Measurements from ENCODE around the gene SLC43A3. TPM values are rescaled to one million over a fixed set of nuclear protein-coding genes. Genes with fewer than 3 reads are reported as not detected.

SLC43A3 gene
- total RNA-seq, 3 donors from 2014 or later, result 104 to 130 (median 105) TPM

DNA sequence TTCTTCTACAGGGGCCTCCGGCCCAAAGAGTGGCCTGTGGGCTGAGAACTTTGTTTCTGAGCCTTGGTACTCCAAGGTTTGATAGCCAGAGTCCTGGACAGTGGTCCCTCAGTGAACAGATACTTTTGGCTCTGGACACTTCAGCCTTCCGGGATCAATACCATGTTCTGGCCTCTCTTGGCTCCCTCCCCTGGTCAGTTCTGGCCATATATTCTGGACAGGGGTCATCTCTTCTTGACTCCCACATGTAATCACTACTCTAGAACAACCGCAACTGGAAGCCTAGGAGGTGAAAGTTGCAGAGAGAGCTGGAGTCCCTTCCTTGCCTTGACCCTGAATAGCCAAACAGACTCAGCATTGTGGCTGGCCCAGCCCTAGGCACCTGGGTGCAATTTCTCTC is 35.7 kb upstream of the SLC43A3 start:
- no peak for TF ChIP-seq POLR2AphosphoS5 (IDR thresholded peaks at IDR 0.05)
- TF ChIP-seq POLR2A (IDR thresholded peaks at IDR 0.05), result no peak
- TF ChIP-seq, protein P1, sequence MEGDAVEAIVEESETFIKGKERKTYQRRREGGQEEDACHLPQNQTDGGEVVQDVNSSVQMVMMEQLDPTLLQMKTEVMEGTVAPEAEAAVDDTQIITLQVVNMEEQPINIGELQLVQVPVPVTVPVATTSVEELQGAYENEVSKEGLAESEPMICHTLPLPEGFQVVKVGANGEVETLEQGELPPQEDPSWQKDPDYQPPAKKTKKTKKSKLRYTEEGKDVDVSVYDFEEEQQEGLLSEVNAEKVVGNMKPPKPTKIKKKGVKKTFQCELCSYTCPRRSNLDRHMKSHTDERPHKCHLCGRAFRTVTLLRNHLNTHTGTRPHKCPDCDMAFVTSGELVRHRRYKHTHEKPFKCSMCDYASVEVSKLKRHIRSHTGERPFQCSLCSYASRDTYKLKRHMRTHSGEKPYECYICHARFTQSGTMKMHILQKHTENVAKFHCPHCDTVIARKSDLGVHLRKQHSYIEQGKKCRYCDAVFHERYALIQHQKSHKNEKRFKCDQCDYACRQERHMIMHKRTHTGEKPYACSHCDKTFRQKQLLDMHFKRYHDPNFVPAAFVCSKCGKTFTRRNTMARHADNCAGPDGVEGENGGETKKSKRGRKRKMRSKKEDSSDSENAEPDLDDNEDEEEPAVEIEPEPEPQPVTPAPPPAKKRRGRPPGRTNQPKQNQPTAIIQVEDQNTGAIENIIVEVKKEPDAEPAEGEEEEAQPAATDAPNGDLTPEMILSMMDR (IDR thresholded peaks at IDR 0.05), result no peak
- Histone ChIP-seq H3K4me1 (peaks cover 4 to 20% of the 10 kb centered on the region in 2 donors), H3K4me3 (no peak overlapping the region), H3K27ac (no peak overlapping the region), H3K9me3 (no peaks in the 10 kb centered on the region), H3K36me3 (no peaks in the 10 kb centered on the region), H3K27me3 (peaks cover 0 to 19% of the 10 kb centered on the region in 2 donors)
- intact Hi-C loops (cut with DNase I; ENCODE audit: low total_unique reads), result no loop called here
- DNase-seq (ENCODE audit: low spot score in 2 of 2), result no peak

DNA sequence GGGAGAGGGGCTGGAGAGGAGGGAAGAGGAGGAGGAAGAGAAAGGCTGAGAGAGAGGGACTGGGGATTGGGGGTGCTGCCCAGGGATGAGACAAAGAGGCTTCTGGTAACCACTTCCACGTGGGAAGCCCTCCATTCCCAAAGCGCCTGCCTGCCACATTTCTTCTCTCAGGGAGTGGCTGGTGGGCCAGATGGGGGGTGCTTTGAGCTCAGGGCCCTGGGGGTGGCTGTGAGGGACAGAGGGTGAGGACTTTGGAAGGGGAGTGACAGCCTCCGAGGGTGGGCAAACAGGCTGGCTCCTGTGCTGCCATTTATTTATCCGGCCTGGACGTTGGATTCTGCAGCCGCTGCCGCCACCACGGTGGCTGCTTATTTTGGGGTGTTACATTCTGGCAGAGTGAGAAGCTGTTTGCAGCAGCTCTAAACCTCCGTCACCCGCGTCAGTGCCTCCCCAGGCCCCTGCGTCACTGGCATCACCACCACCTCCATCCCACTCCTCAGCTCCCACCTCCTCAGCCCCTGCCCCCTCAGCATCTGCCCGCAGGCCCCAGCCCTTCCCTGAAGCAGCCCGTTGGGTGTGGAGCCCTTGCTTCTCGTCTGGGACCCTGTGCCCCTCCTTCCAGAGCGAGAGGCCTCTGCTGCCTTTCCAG is 35.0 kb upstream of the SLC43A3 start:
- no peaks in the 10 kb centered on the region for H3K36me3 ChIP-seq
- DNase-seq (ENCODE audit: low spot score in 2 of 2), result no peak
- H3K4me1 ChIP-seq, result peaks cover 6 to 26% of the 10 kb centered on the region in 2 donors
- TF ChIP-seq, protein P1 (IDR thresholded peaks at IDR 0.05), result no peak
- no peak for TF ChIP-seq POLR2A (IDR thresholded peaks at IDR 0.05)
- TF ChIP-seq POLR2AphosphoS5 (IDR thresholded peaks at IDR 0.05), result no peak
- intact Hi-C loops (cut with DNase I; ENCODE audit: low total_unique reads), result no loop called here
- H3K27ac ChIP-seq, result no peak overlapping the region
- no peaks in the 10 kb centered on the region for H3K9me3 ChIP-seq
- H3K4me3 ChIP-seq, result no peak overlapping the region
- peaks cover 0 to 19% of the 10 kb centered on the region in 2 donors for H3K27me3 ChIP-seq

DNA sequence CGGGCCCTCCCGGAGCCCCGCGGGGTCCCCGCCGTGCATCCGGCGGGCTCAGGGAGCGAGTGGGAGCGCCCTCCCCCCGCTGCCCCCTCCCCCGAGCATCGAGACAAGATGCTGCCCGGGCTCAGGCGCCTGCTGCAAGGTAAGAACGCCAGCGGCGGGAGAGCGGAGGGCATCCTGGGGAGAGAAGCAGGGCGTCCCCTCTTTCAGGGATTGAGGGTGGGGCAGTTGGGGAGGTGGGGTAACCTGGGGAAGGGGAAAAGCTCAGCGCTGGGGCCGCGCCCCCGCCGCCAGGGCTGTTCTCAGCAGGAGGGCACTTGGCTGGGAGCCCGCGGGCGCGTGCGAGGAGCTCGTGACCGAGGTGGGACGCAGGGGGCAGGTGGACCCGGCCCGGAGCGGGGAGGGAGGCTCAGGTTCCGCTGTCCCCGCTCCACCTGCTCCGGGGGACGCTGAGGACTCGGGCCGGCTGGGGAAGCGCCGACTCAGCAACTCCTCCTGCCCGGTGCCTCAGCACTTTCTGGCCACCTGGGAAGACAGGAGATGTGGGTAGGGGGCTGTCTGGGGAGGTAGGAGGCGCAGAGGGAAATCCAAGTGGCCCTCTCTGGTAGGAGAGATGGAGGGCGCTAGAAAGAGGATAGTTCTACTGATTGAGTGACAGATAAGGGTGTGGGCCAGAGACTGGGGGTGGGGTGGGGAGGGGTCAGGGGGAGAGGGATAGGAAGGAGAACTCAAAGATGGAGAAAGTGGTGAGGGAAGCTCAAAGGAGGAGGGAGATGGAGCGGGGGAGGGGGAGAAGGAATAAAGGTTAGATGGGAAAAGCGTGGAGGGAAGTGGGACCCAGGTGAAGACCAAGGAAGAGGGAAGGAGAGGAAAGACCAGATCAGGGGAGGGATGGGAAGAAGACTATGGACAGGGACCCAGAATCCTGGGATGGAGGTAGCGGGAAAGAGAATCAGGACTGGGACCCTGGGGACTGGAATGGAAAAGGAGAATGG is 34.1 kb upstream of the SLC43A3 start:
- peak overlapping the region; percentile 30 to 72 (median 56) for H3K4me3 ChIP-seq
- H3K27ac ChIP-seq, result no peak overlapping the region
- DNase-seq (ENCODE audit: low spot score in 2 of 2), result no peak
- peaks cover 6 to 26% of the 10 kb centered on the region in 2 donors for H3K4me1 ChIP-seq
- H3K36me3 ChIP-seq, result no peaks in the 10 kb centered on the region
- H3K27me3 ChIP-seq, result peaks cover 0 to 19% of the 10 kb centered on the region in 2 donors
- no peaks in the 10 kb centered on the region for H3K9me3 ChIP-seq
- TF ChIP-seq, protein P1 (IDR thresholded peaks at IDR 0.05), result no peak
- TF ChIP-seq POLR2AphosphoS5 (IDR thresholded peaks at IDR 0.05), result no peak
- TF ChIP-seq POLR2A (IDR thresholded peaks at IDR 0.05), result no peak
- intact Hi-C loops (cut with DNase I; ENCODE audit: low total_unique reads), result no loop called here

DNA sequence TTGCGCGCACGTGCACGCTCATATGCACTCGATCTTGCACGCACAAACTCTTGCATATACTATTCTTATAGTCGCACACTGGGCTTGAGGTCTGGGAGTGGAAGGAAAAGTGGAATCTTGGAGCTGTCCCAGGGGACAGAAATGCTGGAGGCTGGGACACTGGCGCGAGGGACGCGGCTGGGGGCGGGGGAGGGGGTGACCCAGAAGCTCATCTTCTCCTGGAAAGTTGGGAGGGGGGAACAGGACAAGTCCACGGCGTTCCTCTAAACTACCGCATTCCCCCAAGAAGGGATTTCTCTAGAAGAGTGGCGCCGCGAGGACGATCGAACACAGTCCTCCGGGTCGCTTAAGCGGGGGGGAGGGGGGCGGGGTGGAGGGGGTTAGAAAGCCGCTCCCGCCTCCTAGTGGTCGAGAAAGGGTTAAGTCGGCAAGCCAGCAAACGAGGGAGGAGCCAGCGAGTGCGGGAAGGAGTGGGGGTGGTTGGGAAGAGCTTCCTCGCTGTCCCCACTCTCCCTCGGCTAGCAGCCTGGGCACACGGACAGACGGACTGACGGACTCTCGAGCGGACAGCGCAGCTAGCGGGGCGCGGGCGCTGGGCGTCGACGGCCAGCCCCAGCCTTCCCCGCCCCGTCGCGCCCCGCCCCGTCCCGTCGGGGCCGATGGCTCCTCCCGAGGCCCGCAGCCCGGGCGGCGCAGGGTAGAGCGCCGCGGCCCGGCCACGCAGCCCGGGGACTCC is 33.3 kb upstream of the SLC43A3 start, which contains the start of gene RTN4RL2:
TSS of gene RTN4RL2 (plus strand) at position 507 of the 736 bp plus-strand sequence. CDS start 338 bp downstream, outside the sequence.
- Histone ChIP-seq H3K9me3 (no peaks in the 10 kb centered on the region), H3K36me3 (no peaks in the 10 kb centered on the region), H3K4me1 (peaks cover 6 to 26% of the 10 kb centered on the region in 2 donors), H3K4me3 (peak within 1 kb of the TSS; percentile 30 to 72 (median 56)), H3K27ac (no peak within 1 kb of the TSS), H3K27me3 (peaks cover 0 to 19% of the 10 kb centered on the region in 2 donors)
- DNase-seq (ENCODE audit: low spot score in 2 of 2), result no peak
- TF ChIP-seq, protein P1 (IDR thresholded peaks at IDR 0.05), result no peak
- intact Hi-C loops (cut with DNase I; ENCODE audit: low total_unique reads), result no loop called here
